Dedifferentiated amniotic fluid mesenchymal stem cell (primary cell): ENCODE results near the gene ITPRIP.

Experiments used
- DNase-seq: peaks from one replicate; pipeline ENCODE4 v3.0.0-alpha.2; 2016; ENCODE audit errors: extremely low spot score

ITPRIP gene

DNA sequence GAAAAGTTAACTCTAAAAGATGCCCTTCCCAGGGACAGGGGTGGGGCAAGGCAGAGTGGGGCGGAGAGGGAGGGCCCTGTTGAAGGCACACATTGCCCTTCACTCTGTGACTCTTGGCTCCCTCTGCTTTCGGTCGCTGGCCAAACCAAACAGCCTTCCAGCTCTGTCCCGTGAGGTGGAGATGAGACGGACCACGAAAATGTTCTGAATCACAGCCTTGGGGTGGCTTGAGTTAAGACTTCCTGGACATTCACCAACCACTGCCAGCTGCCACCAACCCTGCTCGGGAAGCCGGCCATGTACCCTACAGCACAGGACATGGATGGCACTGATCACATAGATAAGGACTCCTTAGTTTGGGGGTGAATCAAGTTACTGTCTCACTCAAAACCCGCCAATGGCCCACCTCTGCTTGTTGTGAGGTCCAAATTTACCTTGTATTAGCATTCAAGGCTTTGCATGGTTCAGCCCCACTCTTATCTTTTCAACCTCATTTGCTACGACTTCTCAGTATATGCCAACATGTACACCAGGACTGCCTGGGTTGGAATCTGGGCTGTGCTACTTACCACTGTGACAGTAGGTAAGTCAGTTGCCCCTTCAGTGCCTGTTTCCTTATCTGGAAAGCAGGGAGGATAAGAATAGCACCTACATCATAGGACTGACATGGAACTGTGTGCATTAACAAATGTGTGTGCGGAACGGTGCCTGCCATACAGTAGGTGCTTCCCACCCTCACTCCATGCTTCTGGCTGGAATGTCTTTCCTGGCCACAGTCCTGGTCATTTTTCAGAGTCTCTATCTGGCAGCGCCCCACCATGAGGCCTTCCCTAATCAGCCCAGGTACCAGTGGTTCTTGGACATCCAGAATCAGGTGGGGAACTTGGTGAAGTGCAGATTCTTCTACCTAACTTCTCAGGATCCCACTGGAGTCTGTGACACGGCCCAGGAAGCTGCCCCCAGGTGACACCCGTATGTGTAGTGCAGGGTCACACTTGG is 28.0 kb downstream of the ITPRIP start:
- DNase-seq, result peak; percentile 81

DNA sequence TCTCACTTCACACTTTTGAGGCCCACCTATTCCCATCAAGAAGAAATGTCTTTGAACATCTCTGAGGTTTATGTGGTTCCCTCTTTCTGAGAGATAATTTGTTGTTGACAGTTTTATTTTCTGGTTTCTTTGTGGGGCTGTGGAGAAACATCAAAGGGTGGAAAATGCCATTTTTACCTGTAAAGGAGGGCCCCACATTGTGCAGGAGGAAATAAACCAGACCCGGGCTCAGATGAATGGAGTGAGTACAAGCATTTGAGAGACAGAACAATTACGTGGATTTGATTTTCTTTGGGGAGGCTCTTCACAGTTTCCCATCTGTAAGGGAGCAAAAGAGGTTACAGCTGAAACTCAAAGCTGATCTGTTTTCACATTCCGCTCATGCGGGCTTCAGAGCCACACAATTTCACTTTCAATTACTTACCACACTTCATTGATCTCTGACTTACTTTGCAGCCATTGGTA is 29.8 kb downstream of the ITPRIP start:
- no peak for DNase-seq

DNA sequence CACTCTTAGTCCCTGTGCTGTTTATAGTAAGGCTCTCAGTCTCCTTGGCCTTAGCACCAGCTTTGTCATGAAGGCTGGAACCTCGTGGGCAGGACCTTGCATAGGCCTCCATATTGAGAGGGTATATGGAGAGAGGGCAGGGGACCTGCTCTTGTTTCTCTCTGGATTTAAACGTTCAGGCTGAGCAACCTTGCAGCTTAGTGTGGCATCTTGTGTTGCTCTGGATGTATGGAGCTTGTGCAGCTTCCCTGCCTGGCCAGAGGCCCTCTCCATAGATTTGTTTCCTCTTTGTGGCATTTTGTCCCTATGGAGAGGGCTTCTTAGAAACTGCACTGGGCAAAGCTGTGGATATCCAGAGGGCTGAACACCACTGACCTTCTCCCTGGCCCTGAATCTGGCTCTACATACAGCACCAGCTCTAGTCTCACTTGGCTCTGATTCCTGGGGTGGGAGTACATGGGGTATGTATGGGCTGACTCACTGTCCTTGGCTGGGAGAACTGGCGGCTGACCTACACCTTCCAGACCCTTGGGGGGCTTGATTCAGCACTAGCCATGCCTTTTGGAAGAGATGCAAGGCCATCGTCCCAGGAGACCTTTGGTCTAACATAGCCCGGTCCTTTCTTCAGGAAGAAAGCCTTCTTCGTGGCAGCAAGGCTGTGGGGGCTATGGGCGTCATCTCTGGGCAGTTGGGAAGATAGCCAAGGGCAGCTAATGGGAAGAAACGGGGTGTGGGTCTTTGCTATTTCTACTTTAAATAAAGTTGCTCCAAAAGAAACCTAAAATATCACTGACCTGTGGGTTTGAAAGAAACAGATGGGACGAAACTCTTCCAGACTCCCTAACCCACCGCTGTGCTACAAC is 30.5 kb downstream of the ITPRIP start:
- DNase-seq, result no peak

DNA sequence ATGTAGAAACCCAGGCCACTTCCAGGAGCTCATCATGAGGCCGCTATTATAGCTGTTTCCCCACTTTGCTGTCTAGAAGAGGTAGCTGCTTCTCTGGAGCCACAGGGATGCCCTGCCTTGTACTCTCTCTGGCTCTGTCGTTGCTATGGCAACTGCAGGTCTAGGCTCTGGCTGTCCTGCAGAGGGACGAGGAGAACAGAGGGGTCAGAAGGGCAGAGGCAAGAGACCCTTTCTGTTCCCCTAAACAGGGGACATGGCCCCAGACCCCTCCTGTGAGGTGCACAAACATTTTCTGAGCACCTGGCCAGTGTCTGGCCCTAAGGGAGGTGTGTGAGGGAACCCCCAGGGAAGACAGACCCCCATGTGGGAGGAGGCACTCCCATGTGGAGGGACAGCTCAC is 31.4 kb downstream of the ITPRIP start:
- no peak for DNase-seq

DNA sequence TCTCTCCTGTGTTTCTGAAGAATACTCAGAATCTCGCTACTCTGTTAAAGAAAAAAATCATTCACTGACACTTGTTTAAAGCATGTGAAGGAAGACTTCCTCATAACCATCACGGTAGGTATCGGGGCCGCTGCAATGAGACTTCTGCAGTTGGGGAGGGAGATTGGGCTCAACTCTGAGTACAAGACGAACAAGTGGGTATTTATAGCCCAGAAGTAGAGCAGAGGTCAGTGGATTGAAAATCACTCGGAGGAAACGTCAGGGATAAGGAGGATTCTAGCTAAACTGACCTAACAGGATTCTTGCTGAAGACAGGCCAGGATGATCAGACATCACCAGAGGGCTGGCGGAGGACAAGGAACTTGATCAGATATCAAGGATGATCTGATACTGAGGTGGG is 33.3 kb downstream of the ITPRIP start:
- no peak for DNase-seq

DNA sequence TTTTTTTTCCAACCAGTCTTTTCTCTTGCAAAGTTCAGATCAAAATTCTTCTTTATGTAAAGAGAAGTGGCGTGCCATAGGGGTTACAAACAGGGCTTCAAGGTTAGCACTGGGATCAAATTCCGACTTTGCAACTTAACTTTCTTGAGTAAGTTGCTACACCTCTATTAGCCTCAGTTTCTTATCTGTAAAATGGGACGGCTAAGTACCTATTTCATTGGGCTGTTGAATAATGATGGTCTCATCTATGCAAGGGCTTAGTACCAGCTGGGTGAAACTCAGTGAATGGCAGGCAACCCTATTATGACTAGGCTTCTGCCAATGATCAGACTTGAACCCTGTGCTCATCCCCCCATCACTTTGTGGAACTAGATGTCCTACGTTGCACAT is 33.9 kb downstream of the ITPRIP start:
- no peak for DNase-seq

DNA sequence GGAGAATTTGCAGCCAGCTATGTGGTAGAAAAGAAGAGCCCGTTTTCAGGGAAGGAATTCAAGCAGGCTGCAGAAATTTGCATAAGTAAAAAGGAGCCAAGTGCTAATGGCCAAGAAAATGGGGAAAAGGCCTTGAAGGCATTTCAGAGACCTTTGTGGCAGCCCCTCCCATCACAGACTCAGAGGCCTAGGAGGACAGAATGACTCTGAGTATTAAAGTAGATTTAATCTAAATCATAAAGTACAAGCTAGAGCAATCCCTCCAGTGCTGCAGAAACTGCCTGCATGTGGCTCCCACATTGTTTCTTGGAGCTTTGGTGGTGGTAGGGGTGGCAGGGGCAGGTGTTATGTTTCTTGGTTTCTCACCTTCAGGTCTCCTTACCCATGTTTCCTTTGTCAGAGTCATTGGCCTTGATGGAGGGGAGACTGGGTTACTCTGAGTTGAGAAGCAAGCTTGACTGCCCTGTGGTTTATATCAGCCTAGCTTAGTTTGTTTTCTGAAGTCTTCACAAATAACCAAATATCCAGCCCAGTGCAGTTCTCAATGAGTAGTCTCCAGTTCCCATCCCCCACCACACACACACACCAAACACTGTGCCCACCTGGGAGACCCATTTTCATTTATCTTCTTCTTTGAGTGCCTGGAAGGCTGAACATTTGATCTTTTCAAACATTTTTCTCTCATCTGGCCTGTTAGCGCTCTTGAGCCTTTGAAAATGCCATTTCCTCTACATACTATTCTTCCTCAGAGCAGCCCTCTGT is 34.5 kb downstream of the ITPRIP start:
- DNase-seq, result no peak

DNA sequence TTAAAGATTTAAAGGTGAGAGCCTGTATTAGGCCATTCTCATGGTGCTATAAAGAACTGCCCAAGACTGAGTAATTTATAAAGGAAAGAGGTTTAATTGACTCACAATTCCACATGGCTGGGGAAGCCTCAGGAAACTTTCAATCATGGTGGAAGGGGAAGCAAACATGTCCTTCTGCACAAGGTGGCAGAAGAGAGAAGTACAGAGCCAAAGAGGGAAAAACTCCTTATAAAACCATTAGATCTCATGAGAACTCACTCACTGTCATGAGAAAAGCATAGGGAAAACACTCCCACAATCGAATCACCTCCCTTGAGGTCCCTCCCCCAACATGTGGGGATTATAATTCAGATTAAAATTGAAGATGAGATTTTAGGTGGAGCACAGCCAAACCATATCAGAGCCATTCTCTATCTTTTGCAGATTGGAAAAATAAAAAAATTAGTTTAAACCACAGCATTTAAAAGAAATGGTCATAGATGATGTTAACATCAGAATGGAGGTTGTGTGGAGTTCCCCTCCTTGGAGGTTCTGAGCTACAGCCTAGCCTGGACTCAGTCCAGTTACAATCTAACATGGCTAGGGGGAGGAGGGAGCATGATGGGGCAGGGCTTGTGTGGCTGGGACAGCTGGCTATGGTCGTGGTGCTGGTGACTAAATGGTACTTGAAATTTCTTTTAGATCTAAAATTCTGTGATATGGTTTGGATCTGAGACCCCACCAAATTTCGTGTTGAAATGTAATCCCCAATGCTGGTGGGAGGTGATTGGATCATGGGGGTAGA is 36.2 kb downstream of the ITPRIP start:
- no peak for DNase-seq

DNA sequence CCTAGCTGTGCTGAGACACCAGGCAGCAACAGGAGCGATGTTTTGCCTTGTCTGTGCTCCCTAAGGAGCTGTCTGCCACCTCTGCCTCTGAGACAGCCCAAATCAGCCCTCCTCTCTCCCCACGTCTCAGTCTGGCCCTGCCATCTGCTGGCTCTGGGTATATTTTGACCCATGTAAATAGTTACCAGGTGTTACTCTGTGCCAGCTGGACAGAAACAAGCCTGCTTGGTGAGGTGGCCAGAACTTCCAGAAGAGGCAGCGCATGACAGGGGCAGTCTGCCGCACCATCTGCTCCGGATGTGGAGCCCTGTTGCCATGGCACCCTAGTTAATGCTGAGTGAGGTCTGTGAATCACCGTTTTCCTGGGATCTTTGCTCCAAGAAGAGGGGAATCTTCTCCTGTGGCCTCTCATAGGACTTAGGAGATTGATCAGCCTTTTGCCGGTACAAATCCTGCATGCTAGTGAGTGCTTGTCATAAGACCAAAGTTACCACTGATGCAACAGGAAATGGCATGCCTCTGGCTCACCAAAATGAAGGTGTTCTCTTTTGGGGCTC is 37.5 kb downstream of the ITPRIP start:
- peak; percentile 74 for DNase-seq

DNA sequence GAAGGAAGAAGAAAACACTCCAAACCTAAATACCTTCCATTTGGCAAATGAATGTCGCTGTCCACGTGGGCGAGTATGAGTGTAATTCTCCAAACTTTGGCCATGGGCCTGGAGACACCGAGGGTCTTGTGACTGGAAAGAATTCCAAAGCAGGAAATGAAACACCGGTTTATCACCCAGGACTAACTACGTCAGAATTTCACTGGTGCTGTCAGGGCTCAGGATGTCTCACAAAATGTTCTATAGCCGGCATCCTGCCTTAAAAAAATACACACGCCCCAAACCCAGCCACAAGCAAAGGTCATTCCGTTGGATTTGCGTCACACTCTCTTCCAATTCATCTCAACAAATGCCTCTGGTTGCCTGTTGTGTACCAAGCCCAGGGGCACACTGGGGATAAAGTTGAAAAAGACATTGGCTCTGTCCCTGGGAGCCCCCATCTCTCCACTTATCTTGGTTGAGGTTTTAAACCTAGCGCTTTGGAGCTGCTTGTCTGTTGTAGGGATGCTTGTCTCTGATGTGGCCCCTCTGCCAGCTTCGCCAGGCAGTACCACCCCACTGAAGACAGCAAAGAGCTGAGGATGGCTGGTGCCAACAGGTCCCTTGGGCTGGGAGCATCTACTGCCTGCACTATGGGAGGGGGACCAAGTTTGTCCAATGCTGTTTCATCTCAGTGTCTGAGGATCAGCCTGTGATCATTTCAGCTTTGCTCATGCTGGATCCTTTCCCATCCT is 38.1 kb downstream of the ITPRIP start:
- peak; percentile 67 for DNase-seq

DNA sequence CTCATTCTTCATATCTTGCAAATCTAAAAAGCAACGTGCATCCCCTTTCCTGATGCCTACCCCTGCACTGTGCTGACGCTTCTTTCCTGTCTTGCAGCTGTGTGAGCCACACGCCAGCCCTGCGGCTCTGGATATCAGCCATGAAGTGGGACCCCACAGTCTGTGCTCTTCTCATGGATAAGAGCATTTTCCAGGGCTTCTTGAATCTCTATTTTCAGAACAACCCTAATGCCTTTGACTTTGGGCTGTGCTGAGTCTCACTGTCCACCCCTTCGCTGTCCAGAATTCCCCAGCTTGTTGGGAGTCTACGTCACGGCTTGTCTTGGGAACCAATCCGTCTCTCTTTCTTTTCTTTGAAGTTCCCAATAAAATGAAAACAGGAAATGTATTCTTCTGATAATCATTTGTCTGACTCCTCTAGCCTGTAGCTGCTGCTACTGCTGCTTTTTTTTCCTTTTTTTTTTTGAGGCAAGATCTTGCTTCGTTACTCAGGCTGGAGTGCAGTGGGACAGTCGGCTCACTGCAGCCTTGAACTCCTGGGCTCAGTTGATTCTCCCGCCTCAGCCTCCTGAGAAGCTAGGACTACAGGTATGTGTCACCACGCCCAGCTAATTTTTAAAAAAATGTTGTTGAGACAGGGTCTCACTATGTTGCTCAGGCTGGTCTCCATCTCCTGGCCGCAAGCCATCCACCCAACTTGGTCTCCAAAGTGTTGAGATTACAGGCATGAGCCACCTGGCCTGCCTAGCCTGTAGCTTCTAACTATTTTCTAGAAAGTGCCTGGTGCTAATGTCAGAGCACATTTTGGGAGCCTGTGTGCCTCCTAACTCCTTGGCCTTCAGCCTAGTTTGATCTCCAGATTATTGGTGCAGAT is 39.0 kb downstream of the ITPRIP start:
- no peak for DNase-seq

DNA sequence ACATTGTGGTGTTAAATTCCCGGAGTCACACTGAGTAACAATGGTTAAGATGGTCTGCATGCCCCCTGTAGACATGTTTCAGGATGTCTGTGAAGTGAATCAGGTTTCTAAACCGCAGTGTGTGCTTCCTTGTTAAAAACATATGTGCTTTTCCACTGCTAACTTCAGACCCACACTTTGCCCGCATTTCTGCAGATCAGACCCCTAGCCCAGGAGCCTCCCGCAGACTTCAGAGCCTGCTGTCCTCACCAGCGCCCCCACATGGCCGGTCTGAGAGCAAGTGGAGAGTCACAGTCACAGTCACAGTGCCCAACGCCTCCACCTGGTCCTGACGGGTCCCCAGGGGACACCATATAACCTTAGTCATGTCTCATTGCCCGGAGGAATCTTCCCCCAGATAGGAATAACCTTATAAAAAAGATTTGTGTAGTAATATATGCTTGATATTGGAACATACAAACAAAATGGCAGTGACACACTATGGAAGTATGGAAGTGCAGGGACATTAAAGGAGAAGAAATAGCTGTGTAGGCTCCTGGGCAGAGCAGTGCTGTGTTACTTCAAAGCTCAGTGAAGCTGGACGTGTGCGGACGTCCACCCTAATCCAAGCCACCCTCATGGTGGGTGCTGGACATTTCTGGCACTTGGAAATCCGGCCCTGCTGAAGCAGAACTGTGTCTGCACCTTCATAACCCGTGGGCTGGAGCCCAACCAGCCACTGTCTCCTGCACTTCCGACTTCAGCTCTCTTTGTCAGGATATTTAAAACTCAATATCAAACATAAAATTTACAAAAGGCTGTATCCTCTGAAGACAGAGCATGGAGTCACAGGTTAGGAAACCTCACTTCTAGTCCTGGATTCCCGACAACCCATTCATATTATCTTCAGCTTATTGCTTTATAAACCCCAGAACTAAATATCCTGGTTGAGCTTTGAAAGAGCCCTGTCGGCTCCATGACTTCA is 40.3 kb downstream of the ITPRIP start:
- no peak for DNase-seq

DNA sequence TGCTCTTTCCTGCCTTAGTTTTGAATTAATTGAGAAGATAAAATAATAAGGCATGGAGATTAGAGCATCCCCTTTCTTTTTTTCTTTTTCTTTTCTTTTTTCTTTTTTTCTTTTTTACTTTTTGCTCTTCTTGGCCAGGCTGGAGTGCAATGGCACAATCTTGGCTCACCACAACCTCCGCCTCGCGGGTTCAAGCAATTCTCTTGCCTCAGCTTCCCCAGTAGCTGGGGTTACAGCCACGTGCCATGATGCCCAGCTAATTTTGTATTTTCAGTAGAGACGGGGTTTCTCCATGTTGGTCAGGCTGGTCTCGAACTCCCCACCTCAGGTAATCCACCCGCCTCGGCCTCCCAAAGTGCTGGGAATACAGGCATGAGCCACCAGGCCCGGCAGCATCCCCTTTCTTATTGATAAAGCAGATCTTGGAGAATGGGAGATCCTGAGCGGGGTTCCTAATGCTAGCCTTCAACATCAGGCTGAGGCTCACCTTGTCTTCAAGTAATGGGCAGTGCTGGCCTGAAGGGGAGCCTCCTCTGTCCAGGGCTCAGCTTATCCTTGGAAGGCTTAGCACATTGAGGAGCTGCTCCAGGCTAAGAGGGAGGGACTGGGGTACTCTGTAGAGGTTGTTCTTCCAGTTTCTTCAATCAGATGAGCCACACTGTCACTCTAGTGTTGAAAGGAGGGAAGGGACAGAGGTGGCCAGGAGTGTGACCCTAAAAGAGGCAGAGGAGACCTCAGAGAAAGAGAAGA is 41.4 kb downstream of the ITPRIP start:
- DNase-seq, result no peak

DNA sequence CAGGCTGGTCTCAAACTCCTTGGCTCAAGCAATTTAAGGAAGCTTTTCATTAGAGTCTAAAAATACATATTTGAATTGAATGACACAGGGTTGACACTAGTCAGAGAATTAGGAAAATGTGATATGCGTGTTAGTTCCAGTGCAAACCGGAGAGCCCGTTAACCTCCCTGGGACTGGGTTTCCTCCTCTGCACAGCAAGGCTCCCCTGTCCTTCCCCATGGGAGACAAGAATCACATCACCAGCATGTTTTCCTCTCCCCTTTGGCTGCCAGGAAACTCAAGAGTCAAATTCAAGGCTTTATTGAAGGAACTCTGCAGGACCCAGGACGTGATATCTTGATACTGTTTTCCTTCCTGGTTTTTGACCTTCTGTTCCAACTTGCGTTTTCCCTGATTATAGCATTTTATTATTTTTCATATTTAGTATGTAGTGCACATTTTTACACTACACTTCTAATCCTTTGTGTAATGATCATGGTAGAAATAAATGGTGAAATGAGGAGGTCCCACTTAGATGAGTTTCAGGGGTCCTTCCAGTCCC is 44.4 kb downstream of the ITPRIP start:
- no peak for DNase-seq

DNA sequence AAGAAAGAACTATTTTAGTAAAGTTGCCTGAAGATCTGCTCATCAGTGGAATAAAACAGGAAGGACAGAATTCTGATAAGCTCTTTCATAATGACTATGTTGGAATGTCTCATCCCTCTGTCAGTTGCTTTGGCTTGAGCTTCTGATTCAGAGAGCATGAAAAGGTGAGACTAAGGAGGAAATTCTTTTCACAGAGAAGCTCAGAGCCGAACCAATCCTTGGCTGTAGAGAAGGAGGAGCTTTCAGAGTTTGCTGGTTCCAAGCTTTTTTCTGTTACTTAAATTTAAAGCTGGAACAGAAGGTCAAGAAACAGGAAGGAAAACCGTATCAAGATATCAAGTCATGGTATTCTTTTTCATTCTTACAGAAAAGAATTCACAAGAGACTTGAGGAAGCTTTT is 45.3 kb downstream of the ITPRIP start:
- no peak for DNase-seq

DNA sequence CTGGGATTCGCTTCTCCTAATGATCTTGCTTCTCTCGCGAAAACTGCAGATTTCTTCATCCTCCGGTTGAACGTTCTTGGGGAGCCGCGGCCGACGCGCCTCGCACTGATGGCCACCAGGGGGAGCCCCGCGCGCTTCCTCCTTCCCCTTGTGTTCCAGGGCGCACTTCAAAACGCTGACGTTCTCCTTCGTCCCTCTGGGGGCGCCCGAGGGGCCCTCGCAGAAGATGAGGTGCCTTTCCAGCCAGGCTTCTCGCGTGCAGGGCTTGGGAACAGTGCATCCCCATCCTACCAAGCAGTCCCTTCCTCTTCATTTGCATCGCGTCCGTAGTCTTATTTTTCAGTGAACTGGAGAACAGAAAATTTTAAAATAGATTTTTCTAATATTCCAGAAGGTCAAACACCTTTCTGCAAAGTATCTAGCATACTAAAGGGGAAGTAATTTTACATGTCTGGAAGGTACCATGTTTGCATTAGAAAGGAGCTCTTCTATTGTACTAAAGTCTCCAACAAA is 46.8 kb downstream of the ITPRIP start:
- DNase-seq, result peak; percentile 86

DNA sequence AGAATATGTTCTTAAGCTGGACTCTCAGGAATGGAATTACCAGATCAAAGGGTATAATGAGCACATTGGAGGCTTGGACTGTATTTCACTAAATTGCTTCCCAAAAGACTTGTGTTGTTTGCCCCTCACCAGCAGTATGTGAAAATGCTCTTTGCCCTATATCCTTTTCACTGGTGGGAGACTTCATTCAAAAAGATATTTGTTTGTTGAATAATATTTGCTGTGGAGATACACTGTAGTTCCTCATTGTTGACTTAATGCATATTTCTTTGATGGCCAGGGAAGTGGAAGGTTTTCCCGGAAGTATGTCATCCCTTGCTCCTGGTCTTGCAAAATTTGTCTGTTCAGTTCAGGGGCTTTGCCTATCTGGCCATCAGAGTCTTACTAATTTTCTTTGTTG is 49.9 kb downstream of the ITPRIP start:
- DNase-seq, result no peak
